Effector memory CD4-positive, alpha-beta T cell (primary cell): ENCODE results near the gene EDNRA.

Source experiments
- DNase-seq, 3 donors: peaks; one replicate each; pipeline ENCODE4 v3.0.0-alpha.2; 2020
- H3K27ac ChIP-seq: 2 replicates; pipeline ENCODE4 v1.7.0; 2013; ENCODE audit warnings: mild to moderate bottlenecking, low read length, moderate library complexity; ENCODE audit not compliant: insufficient read depth, poor library complexity, severe bottlenecking
- H3K27me3 ChIP-seq: replicated peaks from 2 replicates; pipeline ENCODE4 v1.7.0; 2013; ENCODE audit warnings: mild to moderate bottlenecking, low read length; ENCODE audit not compliant: insufficient read depth, control insufficient read depth, poor library complexity, severe bottlenecking
- H3K36me3 ChIP-seq: 2 replicates; pipeline ENCODE4 v1.7.0; 2013; ENCODE audit warnings: mild to moderate bottlenecking, low read length, moderate library complexity; ENCODE audit not compliant: control insufficient read depth, insufficient read depth
- H3K4me1 ChIP-seq: 2 replicates; pipeline ENCODE4 v1.7.0; 2013; ENCODE audit warnings: low read length, mild to moderate bottlenecking; ENCODE audit not compliant: control insufficient read depth, insufficient read depth, poor library complexity, severe bottlenecking
- H3K4me3 ChIP-seq: 2 replicates; pipeline ENCODE4 v1.7.0; 2013; ENCODE audit warnings: low read length, low read depth, mild to moderate bottlenecking; ENCODE audit not compliant: insufficient read depth, poor library complexity, severe bottlenecking
- H3K9me3 ChIP-seq: 2 replicates; pipeline ENCODE4 v1.7.0; 2013; ENCODE audit warnings: mild to moderate bottlenecking, low read length, moderate library complexity; ENCODE audit not compliant: control insufficient read depth

EDNRA gene

DNA sequence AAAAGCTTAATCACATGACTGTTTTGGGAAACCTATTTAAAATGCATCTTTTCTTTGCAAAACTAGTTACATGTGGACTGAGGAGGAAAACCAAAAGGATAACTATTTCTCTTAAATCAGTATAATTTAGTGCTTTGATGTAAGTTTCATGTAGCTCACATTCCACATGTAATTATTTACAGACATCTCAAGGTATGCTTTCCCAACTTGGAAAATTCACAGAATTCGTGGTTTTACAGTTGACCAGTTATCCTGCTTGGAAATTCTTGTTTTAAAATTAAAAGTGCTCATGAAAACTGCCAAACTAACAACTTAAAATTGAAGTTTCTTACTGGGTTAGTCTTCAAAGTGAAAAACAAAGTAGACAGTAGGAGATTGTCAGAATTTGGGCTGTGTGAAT is 52.4 kb downstream of the EDNRA start:
- no peak overlapping the region for H3K27ac ChIP-seq
- DNase-seq, result no peak
- no peak overlapping the region for H3K4me3 ChIP-seq
- no peaks in the 10 kb centered on the region for H3K4me1 ChIP-seq
- H3K27me3 ChIP-seq, result no peaks in the 10 kb centered on the region
- H3K9me3 ChIP-seq, result no peaks in the 10 kb centered on the region
- H3K36me3 ChIP-seq, result no peaks in the 10 kb centered on the region

DNA sequence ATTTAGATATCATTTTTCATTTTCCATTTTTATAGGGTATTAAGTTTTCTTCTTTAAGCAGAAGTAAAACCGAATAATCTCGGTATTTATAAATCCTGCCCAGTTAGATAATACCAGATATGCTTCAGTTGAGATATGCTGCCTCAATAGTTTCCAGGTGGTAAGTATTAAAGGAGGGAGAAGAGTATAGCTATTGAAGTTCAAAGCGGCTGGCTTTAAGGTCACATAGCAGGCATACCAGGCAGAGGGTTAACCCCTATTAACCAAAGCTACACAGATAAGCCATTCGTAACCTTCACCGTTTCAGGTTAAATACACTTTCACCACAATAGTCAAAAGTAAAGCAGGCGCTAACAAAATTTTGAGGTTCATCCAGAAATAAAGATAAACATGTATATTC is 54.2 kb downstream of the EDNRA start:
- Histone ChIP-seq H3K4me3 (no peak overlapping the region), H3K27me3 (no peaks in the 10 kb centered on the region), H3K27ac (no peak overlapping the region), H3K4me1 (no peaks in the 10 kb centered on the region), H3K9me3 (no peaks in the 10 kb centered on the region), H3K36me3 (no peaks in the 10 kb centered on the region)
- DNase-seq, result no peak

DNA sequence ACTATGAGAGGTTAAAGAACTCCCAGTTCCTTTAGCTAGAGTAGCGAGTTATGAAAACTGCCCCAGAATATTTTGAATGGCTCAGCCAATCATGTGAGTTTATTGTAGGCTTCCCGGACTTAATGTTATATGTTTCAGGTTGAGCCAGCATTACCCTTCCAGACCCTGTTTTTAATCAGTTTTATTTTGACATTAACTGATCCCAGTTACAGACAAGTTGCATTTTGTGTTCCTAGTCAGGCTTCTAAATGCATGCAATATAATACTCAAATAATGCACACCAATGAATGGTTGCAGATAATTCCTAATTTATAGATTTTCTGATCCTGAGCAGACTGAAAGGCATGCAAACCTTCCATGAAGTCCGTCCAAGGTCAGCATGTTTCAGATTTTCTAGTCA is 57.8 kb downstream of the EDNRA start:
- Histone ChIP-seq H3K4me3 (no peak overlapping the region), H3K27me3 (no peaks in the 10 kb centered on the region), H3K9me3 (no peaks in the 10 kb centered on the region), H3K4me1 (no peaks in the 10 kb centered on the region), H3K27ac (no peak overlapping the region), H3K36me3 (no peaks in the 10 kb centered on the region)
- no peak for DNase-seq

DNA sequence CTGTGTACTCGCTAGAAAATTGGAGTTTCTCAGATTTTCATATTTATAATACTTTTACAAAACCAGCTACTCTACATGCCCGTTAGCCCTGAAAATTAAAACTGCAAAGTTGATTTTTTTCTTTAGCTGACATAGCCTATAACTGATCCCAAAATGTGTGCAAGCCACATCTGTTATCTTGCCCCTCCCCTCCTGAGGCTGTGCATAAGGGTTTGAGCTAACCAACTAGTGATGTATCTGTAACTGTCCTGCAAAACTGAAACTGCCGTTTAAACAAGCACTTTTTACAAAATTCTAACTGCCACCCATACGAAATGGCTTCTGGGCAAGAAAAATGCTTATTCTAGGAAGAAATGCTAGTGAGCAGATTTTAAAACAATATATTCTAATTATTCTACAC is 59.1 kb downstream of the EDNRA start:
- Histone ChIP-seq H3K27me3 (no peaks in the 10 kb centered on the region), H3K36me3 (no peaks in the 10 kb centered on the region), H3K9me3 (no peaks in the 10 kb centered on the region), H3K4me3 (no peak overlapping the region), H3K4me1 (no peaks in the 10 kb centered on the region), H3K27ac (no peak overlapping the region)
- DNase-seq, result no peak

DNA sequence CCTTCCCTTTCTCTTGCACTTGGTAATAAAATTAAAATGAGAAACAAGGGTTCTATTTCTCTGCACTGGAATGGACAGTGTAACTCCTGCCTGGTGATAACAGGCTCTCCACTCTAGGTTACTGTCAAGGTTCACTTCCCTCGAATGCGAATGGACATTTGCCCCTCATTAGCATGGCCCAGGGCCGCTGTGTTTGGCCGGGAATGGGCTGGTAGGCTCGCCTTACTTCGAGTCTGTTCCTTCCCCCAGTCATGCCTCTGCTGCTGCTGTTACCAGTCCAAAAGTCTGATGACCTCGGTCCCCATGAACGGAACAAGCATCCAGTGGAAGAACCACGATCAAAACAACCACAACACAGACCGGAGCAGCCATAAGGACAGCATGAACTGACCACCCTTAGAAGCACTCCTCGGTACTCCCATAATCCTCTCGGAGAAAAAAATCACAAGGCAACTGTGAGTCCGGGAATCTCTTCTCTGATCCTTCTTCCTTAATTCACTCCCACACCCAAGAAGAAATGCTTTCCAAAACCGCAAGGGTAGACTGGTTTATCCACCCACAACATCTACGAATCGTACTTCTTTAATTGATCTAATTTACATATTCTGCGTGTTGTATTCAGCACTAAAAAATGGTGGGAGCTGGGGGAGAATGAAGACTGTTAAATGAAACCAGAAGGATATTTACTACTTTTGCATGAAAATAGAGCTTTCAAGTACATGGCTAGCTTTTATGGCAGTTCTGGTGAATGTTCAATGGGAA is 61.5 kb downstream of the EDNRA start:
- H3K4me1 ChIP-seq, result no peaks in the 10 kb centered on the region
- no peak overlapping the region for H3K27ac ChIP-seq
- H3K9me3 ChIP-seq, result no peaks in the 10 kb centered on the region
- no peak overlapping the region for H3K4me3 ChIP-seq
- no peaks in the 10 kb centered on the region for H3K36me3 ChIP-seq
- no peaks in the 10 kb centered on the region for H3K27me3 ChIP-seq
- DNase-seq, result no peak

DNA sequence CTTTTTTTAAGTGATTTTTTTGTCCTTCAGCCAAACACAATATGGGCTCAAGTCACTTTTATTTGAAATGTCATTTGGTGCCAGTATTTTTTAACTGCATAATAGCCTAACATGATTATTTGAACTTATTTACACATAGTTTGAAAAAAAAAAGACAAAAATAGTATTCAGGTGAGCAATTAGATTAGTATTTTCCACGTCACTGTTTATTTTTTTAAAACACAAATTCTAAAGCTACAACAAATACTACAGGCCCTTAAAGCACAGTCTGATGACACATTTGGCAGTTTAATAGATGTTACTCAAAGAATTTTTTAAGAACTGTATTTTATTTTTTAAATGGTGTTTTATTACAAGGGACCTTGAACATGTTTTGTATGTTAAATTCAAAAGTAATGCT is 62.1 kb downstream of the EDNRA start:
- no peak overlapping the region for H3K27ac ChIP-seq
- no peaks in the 10 kb centered on the region for H3K36me3 ChIP-seq
- H3K27me3 ChIP-seq, result no peaks in the 10 kb centered on the region
- no peaks in the 10 kb centered on the region for H3K4me1 ChIP-seq
- H3K4me3 ChIP-seq, result no peak overlapping the region
- no peak for DNase-seq
- H3K9me3 ChIP-seq, result no peaks in the 10 kb centered on the region

DNA sequence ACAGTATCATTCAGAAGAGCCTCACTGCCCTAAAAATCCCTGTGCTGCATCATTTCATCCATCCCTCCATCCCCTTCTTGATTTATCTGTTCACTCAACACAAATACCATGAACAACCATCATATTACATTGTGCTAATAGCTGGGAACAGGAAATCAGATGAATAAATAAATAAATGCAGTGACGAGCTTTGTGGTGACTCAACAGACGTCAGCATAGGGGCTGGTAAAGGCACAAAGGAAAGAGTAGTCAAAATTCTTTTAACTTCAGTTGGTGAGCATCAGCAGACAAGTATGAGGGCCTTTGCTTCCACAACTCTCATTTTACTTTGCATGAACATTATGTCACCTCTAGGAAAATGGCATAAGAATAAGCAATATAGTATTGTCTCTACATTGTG is 65.5 kb downstream of the EDNRA start:
- no peaks in the 10 kb centered on the region for H3K27me3 ChIP-seq
- no peaks in the 10 kb centered on the region for H3K36me3 ChIP-seq
- H3K4me1 ChIP-seq, result no peaks in the 10 kb centered on the region
- H3K9me3 ChIP-seq, result no peaks in the 10 kb centered on the region
- H3K27ac ChIP-seq, result no peak overlapping the region
- H3K4me3 ChIP-seq, result no peak overlapping the region
- no peak for DNase-seq

DNA sequence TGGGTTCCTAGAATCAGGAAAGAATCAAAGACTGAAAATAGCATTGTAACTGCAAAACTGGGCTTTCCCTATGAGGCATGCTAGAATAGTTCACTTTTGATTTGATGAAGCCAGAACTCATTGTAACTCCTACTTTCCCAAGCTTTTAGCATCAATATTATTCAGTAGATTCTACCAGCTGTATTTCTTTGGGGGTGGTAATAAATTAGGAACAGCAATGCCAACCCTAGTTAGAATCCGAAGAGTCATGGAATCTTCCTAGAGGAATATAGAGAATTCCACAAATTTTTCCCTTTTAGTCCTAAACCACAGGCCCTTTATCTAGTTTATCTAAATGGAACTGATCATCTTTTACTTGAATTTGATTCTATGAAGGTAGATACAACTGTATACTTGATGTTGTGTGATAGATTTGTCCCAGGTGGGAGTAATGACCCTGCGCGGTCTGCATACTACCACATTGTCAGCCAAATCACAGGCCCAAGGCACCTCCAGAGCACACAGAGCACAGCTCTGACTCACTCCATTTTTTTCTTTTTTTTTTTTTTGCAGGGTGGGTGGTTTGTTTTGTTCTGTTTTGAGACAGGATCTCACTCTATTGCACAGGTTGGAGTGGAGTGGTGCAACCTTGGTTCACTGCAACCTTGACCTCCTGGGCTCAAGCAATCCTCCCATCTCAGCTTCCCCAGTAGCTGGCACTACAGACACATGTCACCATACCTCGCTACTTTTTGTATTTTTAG is 66.6 kb downstream of the EDNRA start:
- Histone ChIP-seq H3K27ac (no peak overlapping the region), H3K4me3 (no peak overlapping the region), H3K27me3 (no peaks in the 10 kb centered on the region), H3K4me1 (no peaks in the 10 kb centered on the region), H3K9me3 (no peaks in the 10 kb centered on the region), H3K36me3 (no peaks in the 10 kb centered on the region)
- no peak for DNase-seq

DNA sequence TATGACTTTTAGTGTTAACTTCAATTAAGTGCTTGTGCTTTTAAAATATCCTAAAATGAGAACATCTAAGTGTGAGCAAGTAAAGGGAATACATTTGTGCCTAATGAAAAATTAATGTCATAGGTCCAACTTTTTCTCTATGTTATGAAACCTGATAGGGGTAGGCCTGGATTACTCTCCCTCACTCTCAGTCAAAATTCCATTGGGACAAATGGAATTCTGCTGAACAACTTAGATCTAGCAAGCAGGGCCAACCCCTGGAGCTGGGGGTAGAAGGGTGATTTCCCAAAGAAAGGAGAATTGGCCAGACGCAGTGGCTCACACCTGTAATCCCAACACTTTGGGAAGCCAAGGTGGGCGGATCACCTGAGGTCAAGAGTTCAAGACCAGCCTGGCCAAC is 67.4 kb downstream of the EDNRA start:
- Histone ChIP-seq H3K9me3 (no peaks in the 10 kb centered on the region), H3K4me1 (no peaks in the 10 kb centered on the region), H3K27ac (no peak overlapping the region), H3K4me3 (no peak overlapping the region), H3K36me3 (no peaks in the 10 kb centered on the region), H3K27me3 (no peaks in the 10 kb centered on the region)
- no peak for DNase-seq

DNA sequence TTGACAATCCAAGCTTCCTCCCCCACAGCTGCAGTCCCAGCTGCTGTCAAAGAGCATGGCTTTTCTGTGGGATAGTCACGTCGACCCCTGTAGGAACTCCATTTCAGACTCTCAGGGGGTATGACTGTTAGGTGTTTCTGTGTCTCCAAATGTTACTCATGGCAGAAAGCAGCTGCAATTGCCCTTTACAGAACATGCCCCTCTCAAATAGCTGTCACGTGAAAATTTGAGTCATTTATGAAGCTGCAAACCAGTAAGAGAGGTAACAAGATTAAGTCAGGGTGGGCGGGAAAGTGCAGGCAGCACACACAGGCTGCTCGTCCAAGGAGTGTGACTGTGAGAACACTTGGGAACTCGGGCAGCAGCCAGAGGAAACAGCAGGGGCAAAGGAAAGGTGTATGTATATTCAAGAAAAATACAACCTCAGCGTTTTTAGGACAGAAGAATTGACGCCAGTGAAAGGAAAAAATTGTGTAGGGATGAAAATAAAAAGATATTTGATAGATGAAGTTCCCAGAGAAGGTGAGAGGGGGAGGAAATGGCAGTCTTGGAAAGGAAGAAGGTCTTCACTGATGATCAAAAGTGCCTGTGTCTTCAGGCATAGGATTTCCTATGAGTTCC is 69.8 kb downstream of the EDNRA start:
- Histone ChIP-seq H3K9me3 (no peaks in the 10 kb centered on the region), H3K4me3 (no peak overlapping the region), H3K27me3 (no peaks in the 10 kb centered on the region), H3K4me1 (no peaks in the 10 kb centered on the region), H3K27ac (no peak overlapping the region), H3K36me3 (no peaks in the 10 kb centered on the region)
- DNase-seq, result no peak
